ENCODE measurements around the gene SPATA31E1.

SPATA31E1 gene

GRCh38 chr9:87889882-87890252 is 7.2 kb downstream of the SPATA31E1 start:
- ATAC-seq = no peak
- TF ChIP-seq ISL1 (CRISPR knock-in tag; IDR thresholded peaks at IDR 0.05) (no peak), ZNF70 (CRISPR knock-in tag; IDR thresholded peaks at IDR 0.05) (no peak), RARB (CRISPR knock-in tag; IDR thresholded peaks at IDR 0.05) (no peak), CSDC2 (CRISPR knock-in tag; IDR thresholded peaks at IDR 0.05) (no peak), TCF4 (CRISPR knock-in tag; IDR thresholded peaks at IDR 0.05; ENCODE audit: borderline replicate concordance) (no peak), BACH2 (CRISPR knock-in tag; IDR thresholded peaks at IDR 0.05; ENCODE audit: borderline replicate concordance) (no peak), CSRNP3 (CRISPR knock-in tag; IDR thresholded peaks at IDR 0.05) (no peak), ESRRG (CRISPR knock-in tag; IDR thresholded peaks at IDR 0.05) (no peak), ZFP3 (CRISPR knock-in tag; IDR thresholded peaks at IDR 0.05) (no peak), ZFP30 (CRISPR knock-in tag; IDR thresholded peaks at IDR 0.05) (no peak), PATZ1 (CRISPR knock-in tag; IDR thresholded peaks at IDR 0.05; ENCODE audit: borderline replicate concordance) (no peak), TSHZ2 (CRISPR knock-in tag; IDR thresholded peaks at IDR 0.05) (no peak), CREB5 (CRISPR knock-in tag; IDR thresholded peaks at IDR 0.05; ENCODE audit: low read depth) (no peak), ZC3H10 (CRISPR knock-in tag; IDR thresholded peaks at IDR 0.05) (no peak)

GRCh38 chr9:87890837-87891236 is 8.2 kb downstream of the SPATA31E1 start:
- no peak for ATAC-seq
- no peak for TF ChIP-seq OSR1 (CRISPR knock-in tag; IDR thresholded peaks at IDR 0.05)
- TF ChIP-seq ZC3H10 (CRISPR knock-in tag; IDR thresholded peaks at IDR 0.05) = no peak

GRCh38 chr9:87891754-87892153 is 9.1 kb downstream of the SPATA31E1 start:
- TF ChIP-seq TOX (CRISPR knock-in tag; IDR thresholded peaks at IDR 0.05; ENCODE audit: borderline replicate concordance) (no peak), TCF4 (CRISPR knock-in tag; IDR thresholded peaks at IDR 0.05; ENCODE audit: borderline replicate concordance) (no peak), ZNF565 (CRISPR knock-in tag; conservative IDR thresholded peaks at IDR 0.05; ENCODE audit: low read depth) (no peak), ESRRG (CRISPR knock-in tag; IDR thresholded peaks at IDR 0.05) (no peak), TSHZ2 (CRISPR knock-in tag; IDR thresholded peaks at IDR 0.05) (no peak), ZC3H10 (CRISPR knock-in tag; IDR thresholded peaks at IDR 0.05) (no peak), ZNF70 (CRISPR knock-in tag; IDR thresholded peaks at IDR 0.05) (no peak), SNAI2 (CRISPR knock-in tag; IDR thresholded peaks at IDR 0.05) (no peak), ARNTL (CRISPR knock-in tag; IDR thresholded peaks at IDR 0.05; ENCODE audit: borderline replicate concordance, low read depth) (no peak), OSR1 (CRISPR knock-in tag; IDR thresholded peaks at IDR 0.05) (no peak), CSRNP3 (CRISPR knock-in tag; IDR thresholded peaks at IDR 0.05) (no peak), RARB (CRISPR knock-in tag; IDR thresholded peaks at IDR 0.05) (no peak), ISL1 (CRISPR knock-in tag; IDR thresholded peaks at IDR 0.05) (no peak), ZFP3 (CRISPR knock-in tag; IDR thresholded peaks at IDR 0.05) (no peak), CREB5 (CRISPR knock-in tag; IDR thresholded peaks at IDR 0.05; ENCODE audit: low read depth) (no peak), GLIS3 (CRISPR knock-in tag; IDR thresholded peaks at IDR 0.05) (no peak), ZNF8 (CRISPR knock-in tag; IDR thresholded peaks at IDR 0.05) (no peak), POU6F1 (CRISPR knock-in tag; IDR thresholded peaks at IDR 0.05; ENCODE audit: borderline replicate concordance, low read depth) (no peak), ZFP30 (CRISPR knock-in tag; IDR thresholded peaks at IDR 0.05) (no peak)
- ATAC-seq = no peak
